Osteocyte (in vitro differentiated cells): Measurements from ENCODE around the gene UBE2U. TPM values are rescaled to one million over a fixed set of nuclear protein-coding genes. Genes with fewer than 3 reads are reported as not detected.

Experiments used
- DNase-seq: peaks from one replicate; pipeline ENCODE4 v3.0.0; 2021; ENCODE audit warnings: mixed read lengths; ENCODE audit not compliant: unreplicated experiment; ENCODE audit errors: extremely low spot score
- H3K27ac Mint-ChIP-seq: one replicate; pipeline ENCODE4 v1.8.0; 2021; ENCODE audit warnings: mild to moderate bottlenecking, mixed read lengths; ENCODE audit not compliant: unreplicated experiment
- H3K27me3 Mint-ChIP-seq: one replicate; pipeline ENCODE4 v1.8.0; 2021; ENCODE audit warnings: mixed read lengths; ENCODE audit not compliant: unreplicated experiment
- H3K36me3 Mint-ChIP-seq: one replicate; pipeline ENCODE4 v1.8.0; 2021; ENCODE audit warnings: mixed read lengths; ENCODE audit not compliant: unreplicated experiment
- H3K4me1 Mint-ChIP-seq: one replicate; pipeline ENCODE4 v1.8.0; 2021; ENCODE audit warnings: mixed read lengths; ENCODE audit not compliant: unreplicated experiment
- H3K4me3 Mint-ChIP-seq: one replicate; pipeline ENCODE4 v1.8.0; 2021; ENCODE audit warnings: mild to moderate bottlenecking, moderate library complexity, mixed read lengths; ENCODE audit not compliant: unreplicated experiment
- H3K9me3 Mint-ChIP-seq: one replicate; pipeline ENCODE4 v1.8.0; 2021; ENCODE audit warnings: mixed read lengths; ENCODE audit not compliant: unreplicated experiment
- CTCF ChIP-seq: fragments of 200-600 bp; sonication (generic); IDR thresholded peaks from 2 replicates; pipeline ENCODE4 v1.5.0; 2021; ENCODE audit warnings: antibody characterized with exemption, mild to moderate bottlenecking, moderate library complexity
- total RNA-seq: library from RNA; stranded (reverse); gene quantifications from 2 replicates; pipeline ENCODE4 v1.2.1, GENCODE V29; 2021

UBE2U gene
- total RNA-seq, 1 donor from 2014 or later = not detected

- Mint-ChIP-seq H3K4me3 (no peak overlapping the region), H3K9me3 (peaks cover 7% of the 10 kb centered on the region), H3K27me3 (no peaks in the 10 kb centered on the region), H3K4me1 (peaks cover 28% of the 10 kb centered on the region), H3K36me3 (peaks cover 34% of the 10 kb centered on the region), H3K27ac (no peak overlapping the region)
- no peak for TF ChIP-seq CTCF
- DNase-seq = no peak
These were observed 31.6 kb upstream of the UBE2U start for GRCh38 chr1:64171797-64172281.

GRCh38 chr1:64172458-64172983 lies 30.9 kb upstream of the UBE2U start:
- Mint-ChIP-seq H3K36me3 (peaks cover 37% of the 10 kb centered on the region), H3K9me3 (peaks cover 7% of the 10 kb centered on the region), H3K4me3 (no peak overlapping the region), H3K27me3 (no peaks in the 10 kb centered on the region), H3K4me1 (peaks cover 28% of the 10 kb centered on the region), H3K27ac (peak overlapping the region; percentile 72)
- no peak for DNase-seq
- no peak for TF ChIP-seq CTCF

GRCh38 chr1:64173336-64173940 lies 30.0 kb upstream of the UBE2U start:
- peaks cover under 1% of the 10 kb centered on the region for H3K9me3 Mint-ChIP-seq
- peak overlapping the region; percentile 42 for H3K27ac Mint-ChIP-seq

GRCh38 chr1:64175639-64176038 lies 27.8 kb upstream of the UBE2U start:
- Mint-ChIP-seq H3K4me3 (no peak overlapping the region), H3K27ac (no peak overlapping the region), H3K36me3 (peaks cover 29% of the 10 kb centered on the region), H3K4me1 (peaks cover 28% of the 10 kb centered on the region), H3K27me3 (no peaks in the 10 kb centered on the region), H3K9me3 (no peaks in the 10 kb centered on the region)
- TF ChIP-seq CTCF = no peak
- DNase-seq = no peak

More at GRCh38 chr1:64173336-64173940, 30.0 kb upstream of the UBE2U start:
- TF ChIP-seq CTCF = no peak
- H3K4me3 Mint-ChIP-seq = no peak overlapping the region
- H3K36me3 Mint-ChIP-seq = peaks cover 38% of the 10 kb centered on the region
- DNase-seq = no peak
- H3K4me1 Mint-ChIP-seq = peaks cover 28% of the 10 kb centered on the region
- H3K27me3 Mint-ChIP-seq = no peaks in the 10 kb centered on the region

GRCh38 chr1:64176659-64177058 lies 26.8 kb upstream of the UBE2U start:
- TF ChIP-seq CTCF = no peak
- Mint-ChIP-seq H3K36me3 (peaks cover 25% of the 10 kb centered on the region), H3K27ac (no peak overlapping the region), H3K9me3 (no peaks in the 10 kb centered on the region), H3K4me3 (no peak overlapping the region), H3K4me1 (peaks cover 20% of the 10 kb centered on the region), H3K27me3 (no peaks in the 10 kb centered on the region)
- no peak for DNase-seq
